HS-5 (cell line): Measurements from ENCODE around the gene SLCO3A1.

Experiments used
- DNase-seq: peaks from one replicate; pipeline ENCODE4 v3.0.0-alpha.2; 2012; ENCODE audit warnings: low read depth

Gene SLCO3A1

DNA sequence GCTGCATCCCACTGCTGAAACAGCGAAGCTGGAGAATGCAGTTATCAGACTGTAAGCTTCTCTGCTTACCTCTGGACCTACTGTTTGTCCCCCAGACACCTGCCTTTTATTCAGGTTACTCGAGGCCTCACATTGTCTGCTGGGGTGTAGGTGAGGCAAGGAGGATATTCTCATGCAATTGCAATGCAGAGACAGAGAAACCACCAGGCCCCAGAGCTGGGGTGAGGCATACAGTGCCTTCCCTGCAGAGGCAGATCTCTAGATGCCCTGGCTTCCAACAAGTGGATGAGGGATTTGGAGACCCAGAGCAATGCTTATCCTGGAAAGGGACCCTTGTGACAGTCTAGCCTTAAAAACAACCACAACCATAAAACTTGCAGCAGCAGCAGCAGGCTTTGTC lies 276.7 kb downstream of the SLCO3A1 start:
- no peak for DNase-seq

DNA sequence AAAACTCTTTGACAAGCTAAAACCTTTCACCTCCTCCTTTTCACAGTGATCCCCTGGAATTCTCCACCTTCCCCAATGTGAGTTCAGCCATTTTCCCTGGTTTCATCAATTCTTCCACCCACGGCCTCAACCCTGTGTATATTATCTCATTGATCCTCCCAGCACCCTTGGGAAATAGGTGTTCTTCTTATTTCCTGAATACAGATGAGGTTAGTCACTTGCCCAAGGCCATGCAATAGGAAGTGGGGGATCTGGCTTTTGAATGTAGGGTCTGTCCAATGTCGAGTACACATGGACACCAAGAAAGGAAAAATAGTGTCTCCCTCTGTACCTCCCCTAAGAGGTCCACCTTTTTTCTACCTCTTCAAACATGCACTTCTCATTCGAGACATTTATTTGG lies 277.4 kb downstream of the SLCO3A1 start:
- no peak for DNase-seq

DNA sequence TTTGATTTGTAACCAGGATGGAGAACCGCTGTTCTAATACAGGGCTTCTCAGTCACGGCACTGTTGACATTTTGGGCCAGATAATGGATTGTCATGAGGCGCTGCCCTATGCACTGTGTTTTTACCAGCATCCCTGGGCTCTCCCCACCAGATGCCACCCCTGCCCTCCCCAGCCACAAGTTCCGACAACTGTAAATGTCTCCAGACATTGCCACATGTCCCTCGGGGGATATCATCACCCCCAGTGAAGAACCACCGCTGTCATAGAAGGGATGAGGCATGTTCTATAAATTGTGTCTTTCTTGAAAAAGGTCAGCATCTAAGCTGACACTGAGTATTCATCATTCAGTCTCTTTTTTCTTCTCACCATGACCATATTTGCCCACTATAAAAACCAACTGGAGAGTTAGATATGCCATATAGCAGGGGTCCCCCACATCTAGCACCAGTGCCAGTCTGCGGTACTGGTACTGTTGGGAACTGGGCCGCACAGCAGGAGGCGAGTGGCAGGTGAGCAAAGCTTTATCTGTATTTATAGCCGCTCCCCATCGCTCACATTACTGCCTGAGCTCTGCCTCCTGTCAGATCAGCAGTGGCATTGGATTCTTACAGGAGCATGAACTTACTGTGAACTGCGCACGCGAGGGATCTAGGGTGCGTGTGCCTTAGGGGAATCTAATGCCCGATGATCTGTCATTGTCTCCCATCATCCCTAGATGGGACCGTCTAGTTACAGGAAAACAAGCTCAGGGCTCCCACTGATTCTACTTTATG lies 279.7 kb downstream of the SLCO3A1 start:
- no peak for DNase-seq

GRCh38 chr15:92140796-92141195 lies 287.3 kb downstream of the SLCO3A1 start:
- DNase-seq: no peak

- DNase-seq: no peak
These were observed 288.1 kb downstream of the SLCO3A1 start for GRCh38 chr15:92141607-92142006.

- no peak for DNase-seq
These were observed 289.0 kb downstream of the SLCO3A1 start for GRCh38 chr15:92142242-92143232.

GRCh38 chr15:92143765-92144164 lies 290.3 kb downstream of the SLCO3A1 start:
- DNase-seq: no peak

DNA sequence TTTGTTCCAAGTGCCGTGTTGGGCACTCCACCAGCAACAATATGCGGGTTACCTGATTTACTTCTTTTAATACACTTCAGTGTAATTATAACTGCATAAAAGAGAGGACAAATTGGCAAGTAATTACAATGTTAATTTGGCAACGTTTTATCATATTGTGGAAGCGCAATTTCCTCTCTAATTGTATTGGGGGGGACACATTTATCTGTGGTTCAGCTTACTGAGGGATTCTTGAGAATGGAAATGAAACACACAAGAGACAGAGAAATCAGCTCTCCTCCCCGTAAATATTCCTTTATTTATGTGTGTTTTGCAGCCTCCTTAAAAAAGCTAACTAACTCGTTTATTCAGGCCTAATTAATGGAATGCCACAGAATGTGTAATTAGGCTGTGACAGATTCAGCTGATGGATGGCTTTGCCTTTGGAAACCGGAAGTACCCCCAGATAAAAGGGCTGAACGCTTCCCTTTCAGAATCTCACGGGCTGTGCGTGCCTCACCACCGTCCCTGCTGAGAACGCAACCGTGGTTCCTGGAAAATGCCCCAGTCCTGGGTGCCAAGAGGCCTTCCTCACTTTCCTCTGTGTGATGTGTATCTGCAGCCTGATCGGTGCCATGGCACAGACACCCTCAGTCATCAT lies 293.1 kb downstream of the SLCO3A1 start:
- DNase-seq: no peak

- no peak for DNase-seq
These were observed 295.5 kb downstream of the SLCO3A1 start for GRCh38 chr15:92149029-92149428.

- no peak for DNase-seq
These were observed 296.0 kb downstream of the SLCO3A1 start for GRCh38 chr15:92149465-92149864.

DNA sequence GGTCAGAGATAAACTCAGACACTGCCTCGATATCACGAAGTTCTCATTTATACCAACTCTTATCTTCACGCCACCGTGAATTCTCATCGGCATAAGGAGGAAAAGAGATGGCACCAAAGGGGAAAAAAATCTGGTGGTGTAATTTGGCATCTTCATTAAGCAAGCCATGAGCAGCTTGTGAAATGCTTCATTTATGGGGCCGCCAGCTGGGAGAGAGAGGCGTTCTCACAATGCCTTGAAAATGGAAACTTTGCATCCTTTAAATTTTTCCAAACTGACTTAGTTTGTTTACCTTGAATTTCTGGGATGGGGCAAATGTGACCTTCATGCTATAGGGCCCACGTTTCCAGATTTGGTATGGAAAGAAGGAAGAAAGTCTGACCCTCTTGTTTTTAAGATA lies 297.7 kb downstream of the SLCO3A1 start:
- DNase-seq: no peak

DNA sequence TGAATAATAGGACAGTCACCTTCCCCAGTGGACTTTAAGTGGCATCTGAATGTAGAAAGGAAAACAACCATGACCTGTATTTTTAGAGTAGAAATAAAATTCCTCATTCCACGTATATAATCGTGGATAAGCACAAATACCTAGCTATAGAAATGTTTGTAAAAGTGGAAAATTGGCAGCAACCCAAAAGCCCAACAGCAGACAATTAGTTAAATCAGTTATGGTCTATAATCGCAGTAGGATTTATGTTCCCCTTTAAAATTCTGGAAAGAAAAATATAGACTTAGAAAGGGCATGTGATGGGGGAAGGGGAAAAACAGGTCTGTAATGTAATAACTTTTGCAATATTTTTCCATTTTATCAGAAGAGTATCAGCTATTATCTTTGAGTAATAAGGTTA lies 298.2 kb downstream of the SLCO3A1 start:
- DNase-seq: no peak

DNA sequence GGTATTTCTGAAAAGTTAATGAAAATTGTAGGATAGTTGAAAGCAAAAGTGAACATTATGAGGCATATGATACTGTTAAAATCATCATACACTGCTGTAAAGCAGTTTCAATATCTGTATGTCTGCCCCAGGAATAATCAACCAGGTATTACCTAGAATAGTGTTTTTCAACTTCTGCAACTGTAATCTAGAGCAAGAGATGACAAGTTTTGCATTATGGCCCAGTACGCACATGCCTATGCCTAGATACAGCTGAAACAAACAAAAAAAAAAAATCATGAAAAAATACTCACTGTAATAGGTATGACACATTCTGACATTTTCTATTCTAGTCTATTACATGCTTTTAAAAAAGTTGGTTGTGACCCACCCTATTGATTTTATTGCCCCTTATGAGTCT lies 299.5 kb downstream of the SLCO3A1 start:
- no peak for DNase-seq

DNA sequence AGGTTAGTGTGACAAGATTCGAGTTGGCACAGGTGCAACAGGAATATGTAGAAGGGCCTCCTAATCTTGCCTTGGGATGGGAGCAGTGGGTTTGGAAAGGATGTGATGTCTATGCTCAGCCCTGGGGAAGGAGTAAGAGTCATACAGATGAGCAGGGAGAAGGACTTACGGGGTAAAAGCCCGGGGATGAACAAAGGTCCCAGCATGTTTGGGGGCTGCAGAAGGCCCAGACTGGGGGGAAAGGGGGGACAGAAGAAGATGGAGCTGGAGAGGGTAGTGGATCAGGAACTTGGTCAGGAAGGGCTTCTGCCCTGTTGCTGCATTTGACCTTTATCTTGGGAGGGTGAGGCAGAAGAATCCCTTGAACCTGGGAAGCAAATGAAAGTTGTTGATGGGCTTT lies 300.1 kb downstream of the SLCO3A1 start:
- DNase-seq: no peak

DNA sequence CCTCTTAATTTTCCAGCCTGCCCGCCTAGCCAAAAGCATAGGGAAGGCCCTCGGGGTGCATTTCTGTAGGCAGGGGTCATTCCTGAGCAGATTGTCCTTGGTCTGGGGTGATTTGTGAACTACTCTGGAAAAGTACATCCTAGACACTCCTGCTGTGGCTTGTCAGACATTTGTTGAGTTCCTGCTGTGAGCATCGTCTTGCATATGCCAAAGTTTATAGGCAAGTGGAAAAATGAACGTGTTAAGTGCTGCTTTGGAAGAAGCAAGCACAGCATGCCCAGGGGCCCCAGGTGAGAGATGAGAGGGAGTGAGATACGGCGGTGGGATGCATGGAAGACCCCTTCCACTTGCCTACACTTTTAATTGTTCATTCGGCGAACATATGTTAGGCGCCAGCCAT lies 302.4 kb downstream of the SLCO3A1 start:
- DNase-seq: no peak

GRCh38 chr15:92157666-92158298 lies 304.3 kb downstream of the SLCO3A1 start:
- DNase-seq: no peak

- no peak for DNase-seq
These were observed 304.9 kb downstream of the SLCO3A1 start for GRCh38 chr15:92158426-92158825.

DNA sequence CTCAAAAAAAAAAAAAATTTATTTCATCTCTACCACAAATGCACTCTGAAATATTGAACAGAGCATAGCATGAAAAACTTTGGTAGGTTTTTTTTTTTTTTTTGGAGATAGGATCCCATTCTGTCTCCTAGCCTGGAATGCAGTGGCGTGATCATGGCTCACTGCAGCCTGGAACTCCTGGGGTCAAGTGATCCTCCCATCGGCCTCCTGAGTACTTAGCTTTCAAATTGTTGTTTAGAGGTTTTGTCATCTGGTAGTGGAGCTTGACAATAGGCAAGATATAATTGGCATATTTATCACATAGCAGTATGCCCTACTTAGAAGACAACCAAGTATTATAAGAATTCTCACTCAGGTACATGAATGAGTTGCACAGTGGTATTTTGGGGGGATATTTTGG lies 306.0 kb downstream of the SLCO3A1 start:
- DNase-seq: no peak

DNA sequence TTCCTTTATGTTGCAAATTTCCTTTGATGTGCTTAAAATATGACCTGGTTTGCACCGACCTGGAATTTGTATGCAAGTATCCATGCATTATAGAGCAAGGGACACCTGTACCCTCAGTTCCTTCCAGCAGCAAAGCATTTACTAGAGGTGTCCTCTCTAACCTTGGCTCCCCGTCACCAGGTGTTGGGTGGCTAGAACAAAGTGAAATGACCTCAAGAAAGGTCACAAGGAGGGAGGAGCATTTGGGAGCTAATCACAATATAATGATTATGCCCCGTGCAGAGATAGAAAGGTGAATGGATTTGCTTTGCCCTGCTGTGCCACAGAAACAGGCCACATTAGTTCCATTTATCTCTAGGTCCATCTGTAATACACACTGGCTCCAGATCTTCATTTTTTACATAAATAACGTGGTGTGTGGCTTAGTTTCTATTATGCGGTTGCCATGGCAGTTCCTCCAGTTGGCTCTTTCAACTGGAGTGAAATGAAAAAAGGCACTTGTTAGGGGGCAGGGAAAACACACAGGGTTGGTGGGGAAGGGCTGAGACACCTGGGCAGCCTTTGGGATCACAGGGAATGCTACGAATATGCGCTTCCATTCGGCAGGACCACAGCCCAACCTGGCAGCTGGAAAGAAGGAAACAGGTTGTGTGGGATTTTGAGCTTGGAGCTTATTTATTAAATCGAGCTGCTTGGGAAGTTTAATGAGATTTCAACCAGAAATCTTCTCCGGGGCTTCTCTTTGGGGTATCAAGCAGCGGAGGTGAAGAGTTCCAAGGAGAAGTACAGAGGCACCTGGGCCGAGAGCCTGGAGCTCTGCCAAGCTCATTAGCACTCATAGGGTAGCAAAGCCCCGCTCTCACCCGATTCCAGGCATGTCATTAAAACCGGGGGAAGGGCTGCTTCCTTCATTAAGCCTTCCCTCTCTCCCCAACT lies 306.7 kb downstream of the SLCO3A1 start:
- no peak for DNase-seq

DNA sequence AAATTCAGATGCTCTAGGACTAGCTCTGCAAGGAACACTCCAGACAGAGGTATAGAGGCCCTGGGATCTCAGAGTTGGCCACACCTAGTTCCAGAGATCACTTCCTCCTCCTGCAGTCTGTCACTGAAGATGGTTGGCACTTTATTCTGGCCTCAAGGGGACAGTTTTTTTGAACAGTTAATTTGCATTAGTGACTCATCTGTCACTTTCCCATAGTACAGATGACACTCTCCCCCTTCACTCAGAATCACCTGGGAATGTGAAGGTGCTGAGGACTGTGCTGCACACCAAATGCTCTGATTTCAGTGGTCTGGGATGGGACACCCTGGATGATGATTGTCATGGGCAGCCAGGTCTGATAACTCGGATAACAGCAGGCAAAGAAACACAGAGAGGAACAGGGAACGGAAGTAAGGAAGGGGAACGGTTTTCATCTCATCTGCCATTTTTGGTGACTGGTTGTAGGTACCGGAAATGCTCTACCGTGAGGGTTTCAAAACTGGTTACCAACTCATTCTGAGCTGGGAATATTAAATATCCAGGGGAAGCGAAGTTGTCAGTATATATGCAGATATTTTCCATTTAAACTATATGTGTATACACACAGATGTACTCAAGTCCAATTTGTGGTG lies 307.6 kb downstream of the SLCO3A1 start:
- DNase-seq: no peak

GRCh38 chr15:92162657-92163056 lies 309.1 kb downstream of the SLCO3A1 start:
- DNase-seq: no peak
